ENCODE results near the gene NAA30. TPM values are rescaled to one million over a fixed set of nuclear protein-coding genes. Genes with fewer than 3 reads are reported as not detected.

The NAA30 gene
- polyA plus RNA-seq, 3 donors: 2.6 to 5.5 (median 2.9) TPM

- no peak overlapping the region for H2AFZ ChIP-seq (ENCODE audit: insufficient read depth, low read depth, low read length, poor library complexity, severe bottlenecking)
- intact Hi-C loops (cut with micrococcal nuclease): no loop called here
- H4K20me1 ChIP-seq (ENCODE audit: insufficient read depth, low read length): no peaks in the 10 kb centered on the region
- no peak for DNase-seq
- H3K4me3 ChIP-seq (replicated peaks in 1 of 3; ENCODE audit: low read depth in 2 of 3, low read length in 3 of 3): no peak overlapping the region
- no peak overlapping the region for H3K4me3 Mint-ChIP-seq
- H3K27ac ChIP-seq (ENCODE audit: low read depth in 1 of 2, low read length in 2 of 2): no peak overlapping the region
- H3K79me2 ChIP-seq (ENCODE audit: insufficient read depth, low read length): no peaks in the 10 kb centered on the region
- no peak overlapping the region for H3K9ac ChIP-seq (ENCODE audit: insufficient read depth, low read length, poor library complexity, severe bottlenecking)
- no peak overlapping the region for H3K4me2 ChIP-seq (replicated peaks; ENCODE audit: extremely low read depth, low read length, poor library complexity, severe bottlenecking)
- H3K9me3 ChIP-seq (replicated peaks in 1 of 2; ENCODE audit: control insufficient read depth in 1 of 2, insufficient read depth in 1 of 2, low read length in 2 of 2): peaks cover 0 to 10% of the 10 kb centered on the region in 2 donors
- H3K27ac Mint-ChIP-seq: no peak overlapping the region
- H3K4me1 ChIP-seq (ENCODE audit: control insufficient read depth in 1 of 2, insufficient read depth in 2 of 2, low read length in 2 of 2): no peaks in the 10 kb centered on the region
- TF ChIP-seq CTCF (IDR thresholded peaks at IDR 0.05): no peak
- no peaks in the 10 kb centered on the region for H3K4me1 Mint-ChIP-seq
- H3K36me3 ChIP-seq (replicated peaks in 1 of 2; ENCODE audit: control insufficient read depth in 1 of 2, insufficient read depth in 2 of 2, low read length in 2 of 2): no peaks in the 10 kb centered on the region
- peaks cover 0 to 16% (median 4%) of the 10 kb centered on the region in 7 donors for H3K9me3 Mint-ChIP-seq
- peaks cover 0 to 6% (median 0%) of the 10 kb centered on the region in 3 donors for H3K27me3 Mint-ChIP-seq (ENCODE audit: low read depth in 3 of 3)
- H3K36me3 Mint-ChIP-seq: no peaks in the 10 kb centered on the region
- H3K27me3 ChIP-seq (ENCODE audit: control insufficient read depth in 2 of 2, insufficient read depth in 2 of 2, low read length in 2 of 2): no peaks in the 10 kb centered on the region
Measured at GRCh38 chr14:57435923-57436322, 45.5 kb downstream of the NAA30 start.

DNA sequence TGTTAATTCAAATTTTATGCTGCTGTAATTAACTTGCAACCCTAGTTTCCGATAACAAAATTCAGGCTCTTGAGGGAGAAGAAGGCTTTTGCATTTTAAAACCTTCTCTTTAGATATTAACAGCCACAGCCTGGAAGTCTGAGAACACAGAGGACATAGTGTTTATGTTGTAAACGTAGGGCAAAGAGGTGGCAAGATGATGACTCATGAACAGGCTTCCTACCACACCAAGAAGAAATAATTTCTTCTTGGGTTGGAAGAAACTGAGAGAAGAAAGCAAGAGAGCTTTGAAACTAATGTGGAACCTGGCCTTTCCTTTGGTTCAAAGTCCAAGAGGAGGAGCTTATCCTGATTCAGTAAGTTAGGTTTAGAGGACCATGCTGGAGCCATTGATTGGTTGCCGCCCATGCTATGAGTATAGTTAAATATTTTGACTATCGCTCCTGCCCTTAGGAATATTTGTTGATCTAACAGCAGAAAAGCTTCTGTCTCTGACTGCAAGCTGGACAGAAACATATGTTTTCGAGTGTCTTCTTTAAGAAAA lies 71.5 kb downstream of the NAA30 start:
- Mint-ChIP-seq H3K4me3 (no peak overlapping the region), H3K9me3 (peaks cover 2 to 11% (median 5%) of the 10 kb centered on the region in 7 donors), H3K36me3 (no peaks in the 10 kb centered on the region), H3K27ac (no peak overlapping the region), H3K27me3 (ENCODE audit: low read depth in 3 of 3) (peaks cover 0 to 4% (median 1%) of the 10 kb centered on the region in 3 donors), H3K4me1 (no peaks in the 10 kb centered on the region)
- intact Hi-C loops (cut with micrococcal nuclease): no loop called here
- no peak for DNase-seq
- Histone ChIP-seq H3K4me3 (replicated peaks in 1 of 3; ENCODE audit: low read depth in 2 of 3, low read length in 3 of 3) (no peak overlapping the region), H3K27me3 (ENCODE audit: control insufficient read depth in 2 of 2, insufficient read depth in 2 of 2, low read length in 2 of 2) (no peaks in the 10 kb centered on the region), H3K4me2 (replicated peaks; ENCODE audit: extremely low read depth, low read length, poor library complexity, severe bottlenecking) (no peak overlapping the region), H3K4me1 (ENCODE audit: control insufficient read depth in 1 of 2, insufficient read depth in 2 of 2, low read length in 2 of 2) (no peaks in the 10 kb centered on the region), H3K9ac (ENCODE audit: insufficient read depth, low read length, poor library complexity, severe bottlenecking) (no peak overlapping the region), H3K27ac (ENCODE audit: low read depth in 1 of 2, low read length in 2 of 2) (no peak overlapping the region), H3K36me3 (replicated peaks in 1 of 2; ENCODE audit: control insufficient read depth in 1 of 2, insufficient read depth in 2 of 2, low read length in 2 of 2) (no peaks in the 10 kb centered on the region), H2AFZ (ENCODE audit: insufficient read depth, low read depth, low read length, poor library complexity, severe bottlenecking) (no peak overlapping the region), H4K20me1 (ENCODE audit: insufficient read depth, low read length) (no peaks in the 10 kb centered on the region), H3K79me2 (ENCODE audit: insufficient read depth, low read length) (no peaks in the 10 kb centered on the region), H3K9me3 (replicated peaks in 1 of 2; ENCODE audit: control insufficient read depth in 1 of 2, insufficient read depth in 1 of 2, low read length in 2 of 2) (no peaks in the 10 kb centered on the region)
- whole genome bisulfite sequencing (ENCODE audit: insufficient coverage): 88% methylated on average over 3 of the region's 5 CpGs
- TF ChIP-seq CTCF (IDR thresholded peaks at IDR 0.05): no peak

All from CD14-positive monocyte (primary cell).